Caco-2 (cell line): Measurements from ENCODE around the gene SNU13. TPM values are rescaled to one million over a fixed set of nuclear protein-coding genes. Genes with fewer than 3 reads are reported as not detected.
"Not testable (repeated sequence)": the region's sequence is repeated elsewhere in the genome, so short reads cannot be mapped to it uniquely, and the experiment has no call there.

Source experiments
- BruUV-seq: library from RNA; stranded (reverse); fragments of 400-500 nt; replicated peaks from 2 replicates; lab custom pipeline; 2021; lab: Mats Ljungman, UMichigan
- CTCF ChIA-PET: fragments of 300-600 bp; sonication (Branson Sonifier 250); formaldehyde crosslinking; loops from one replicate; lab custom pipeline; 2022; ENCODE audit warnings: antibody characterized with exemption; lab: Charles Lee
- POLR2A ChIA-PET: fragments of 300-600 bp; sonication (Branson Sonifier 250); formaldehyde crosslinking; loops from one replicate; lab custom pipeline; 2022; ENCODE audit warnings: antibody characterized with exemption; lab: Charles Lee
- DNase-seq, 2 experiments: peaks; one replicate each; pipeline versions ENCODE4 v3.0.0 to v3.0.0-alpha.2; 2020 to 2022
- H3K27me3 ChIP-seq: replicated peaks from 2 replicates; pipeline ENCODE4 v1.6.0; 2011; ENCODE audit warnings: low read length; ENCODE audit not compliant: control insufficient read depth, insufficient read depth
- H3K36me3 ChIP-seq: 2 replicates; pipeline ENCODE4 v1.5.1; 2011; ENCODE audit warnings: low read length; ENCODE audit not compliant: control insufficient read depth, insufficient read depth
- H3K4me1 ChIP-seq: fragments of 250-450 bp; sonication (Bioruptor Pico); 2 replicates; pipeline ENCODE4 v1.5.1; 2020; ENCODE audit warnings: mild to moderate bottlenecking
- H3K4me3 ChIP-seq: 2 replicates; pipeline ENCODE4 v1.5.1; 2011; ENCODE audit warnings: low read depth, mild to moderate bottlenecking, control low read depth, low read length
- H3K9me3 ChIP-seq: fragments of 250-450 bp; sonication (Bioruptor Pico); 2 replicates; pipeline ENCODE4 v1.5.1; 2020; ENCODE audit warnings: mild to moderate bottlenecking, moderate library complexity
- H3K27ac Mint-ChIP-seq: one replicate; pipeline ENCODE4 v1.8.0; 2022; ENCODE audit warnings: mixed read lengths; ENCODE audit not compliant: unreplicated experiment
- H3K27me3 Mint-ChIP-seq: one replicate; pipeline ENCODE4 v1.8.0; 2022; ENCODE audit warnings: mixed read lengths; ENCODE audit not compliant: insufficient read depth, unreplicated experiment
- H3K36me3 Mint-ChIP-seq: one replicate; pipeline ENCODE4 v1.8.0; 2022; ENCODE audit warnings: mild to moderate bottlenecking, mixed read lengths; ENCODE audit not compliant: insufficient read depth, unreplicated experiment
- H3K4me1 Mint-ChIP-seq: one replicate; pipeline ENCODE4 v1.8.0; 2022; ENCODE audit warnings: low read depth, mixed read lengths; ENCODE audit not compliant: unreplicated experiment
- H3K4me3 Mint-ChIP-seq: one replicate; pipeline ENCODE4 v1.8.0; 2022; ENCODE audit warnings: mild to moderate bottlenecking, moderate library complexity, mixed read lengths; ENCODE audit not compliant: unreplicated experiment
- H3K9me3 Mint-ChIP-seq: one replicate; pipeline ENCODE4 v1.8.0; 2022; ENCODE audit warnings: mixed read lengths; ENCODE audit not compliant: unreplicated experiment
- intact Hi-C: fragments of 100-400 bp; cut with micrococcal nuclease; formaldehyde crosslinking; loops from one replicate; pipeline ENCODE4 v1.10.0; 2022; ENCODE audit not compliant: unreplicated experiment
- total RNA-seq: library from RNA; stranded (reverse); gene quantifications from 2 replicates; pipeline ENCODE4 v1.2.3, GENCODE V29; 2022
- TF ChIP-seq, protein P1 (sequence below), 2 experiments: fragments of 200-600 bp in 1 of 2; IDR thresholded peaks; 1 replicate in 1 of 2; 2 replicates in 1 of 2; pipeline versions ENCODE4 v1.5.1 to v1.8.0; 2011 to 2022; ENCODE audit warnings: antibody characterized with exemption in 1 of 2, control low read depth in 1 of 2, inconsistent platforms in 1 of 2, low read depth in 1 of 2, low read length in 1 of 2, mild to moderate bottlenecking in 1 of 2, moderate library complexity in 1 of 2; ENCODE audit not compliant: insufficient read depth in 1 of 2, severe bottlenecking in 1 of 2, unreplicated experiment in 1 of 2

The SNU13 gene
- total RNA-seq, 1 experiment from 2014 or later, result 172 TPM

DNA sequence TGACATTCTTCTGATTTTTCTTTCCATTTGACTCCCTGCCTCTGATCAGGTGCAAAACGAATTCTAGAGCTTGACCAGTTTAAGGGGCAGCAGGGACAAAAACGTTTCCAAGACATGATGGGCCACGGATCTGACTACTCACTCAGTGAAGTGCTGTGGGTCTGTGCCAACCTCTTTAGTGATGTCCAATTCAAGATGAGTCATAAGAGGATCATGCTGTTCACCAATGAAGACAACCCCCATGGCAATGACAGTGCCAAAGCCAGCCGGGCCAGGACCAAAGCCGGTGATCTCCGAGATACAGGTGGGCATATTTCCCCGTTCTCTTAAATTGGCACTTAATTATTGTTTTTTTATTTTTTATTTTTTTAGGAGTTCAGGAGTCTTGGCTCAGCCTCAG is 52.2 kb downstream of the SNU13 start:
- TF ChIP-seq, protein P1, sequence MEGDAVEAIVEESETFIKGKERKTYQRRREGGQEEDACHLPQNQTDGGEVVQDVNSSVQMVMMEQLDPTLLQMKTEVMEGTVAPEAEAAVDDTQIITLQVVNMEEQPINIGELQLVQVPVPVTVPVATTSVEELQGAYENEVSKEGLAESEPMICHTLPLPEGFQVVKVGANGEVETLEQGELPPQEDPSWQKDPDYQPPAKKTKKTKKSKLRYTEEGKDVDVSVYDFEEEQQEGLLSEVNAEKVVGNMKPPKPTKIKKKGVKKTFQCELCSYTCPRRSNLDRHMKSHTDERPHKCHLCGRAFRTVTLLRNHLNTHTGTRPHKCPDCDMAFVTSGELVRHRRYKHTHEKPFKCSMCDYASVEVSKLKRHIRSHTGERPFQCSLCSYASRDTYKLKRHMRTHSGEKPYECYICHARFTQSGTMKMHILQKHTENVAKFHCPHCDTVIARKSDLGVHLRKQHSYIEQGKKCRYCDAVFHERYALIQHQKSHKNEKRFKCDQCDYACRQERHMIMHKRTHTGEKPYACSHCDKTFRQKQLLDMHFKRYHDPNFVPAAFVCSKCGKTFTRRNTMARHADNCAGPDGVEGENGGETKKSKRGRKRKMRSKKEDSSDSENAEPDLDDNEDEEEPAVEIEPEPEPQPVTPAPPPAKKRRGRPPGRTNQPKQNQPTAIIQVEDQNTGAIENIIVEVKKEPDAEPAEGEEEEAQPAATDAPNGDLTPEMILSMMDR (IDR thresholded peaks at IDR 0.05; ENCODE audit: insufficient read depth in 1 of 2, low read depth in 1 of 2, low read length in 1 of 2, severe bottlenecking in 1 of 2, unreplicated experiment in 1 of 2), result no peak

DNA sequence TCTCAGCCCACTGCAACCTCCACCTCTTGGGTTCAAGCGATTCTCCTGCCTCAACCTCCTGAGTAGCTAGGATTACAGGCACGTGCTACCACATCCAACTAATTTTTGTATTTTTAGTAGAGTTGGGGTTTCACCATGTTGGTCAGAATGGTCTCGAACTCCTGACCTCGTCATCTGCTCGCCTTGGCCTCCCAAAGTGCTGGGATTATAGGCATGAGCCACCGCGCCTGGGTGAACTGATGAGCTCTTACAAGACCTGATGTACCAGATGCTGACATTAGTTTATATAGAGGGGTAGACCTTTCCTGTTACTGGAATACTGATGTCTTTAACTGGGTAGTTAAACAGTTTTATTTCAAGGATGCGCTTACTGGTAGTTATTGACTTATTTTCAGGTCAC is 54.1 kb downstream of the SNU13 start:
- H3K36me3 ChIP-seq, H3K27ac Mint-ChIP-seq, H3K4me3 Mint-ChIP-seq, DNase-seq, POLR2A ChIA-PET, H3K27me3 Mint-ChIP-seq, intact Hi-C loops, H3K4me3 ChIP-seq, H3K27me3 ChIP-seq, H3K4me1 ChIP-seq, H3K9me3 Mint-ChIP-seq, H3K9me3 ChIP-seq, BruUV-seq, H3K4me1 Mint-ChIP-seq: not testable (repeated sequence)
- CTCF ChIA-PET, result interaction anchor here (0.6 kb wide), 1 partner anchor 37 kb away, joined by 7 read pairs; no protein-coding TSS in a partner anchor
- H3K36me3 Mint-ChIP-seq, result peaks cover 86% of the 10 kb centered on the region

More for the DNA sequence above, 52.2 kb downstream of the SNU13 start:
- Mint-ChIP-seq H3K9me3 (no peaks in the 10 kb centered on the region), H3K36me3 (peaks cover 87% of the 10 kb centered on the region), H3K27me3 (no peaks in the 10 kb centered on the region), H3K4me1 (no peaks in the 10 kb centered on the region), H3K27ac (no peak overlapping the region), H3K4me3 (no peak overlapping the region)
- no peak for DNase-seq
- H3K4me1 ChIP-seq, result no peaks in the 10 kb centered on the region
- intact Hi-C loops, result no loop called here
- TSS peak; percentile 5 for BruUV-seq
- no peaks in the 10 kb centered on the region; the same call in 1 of the 2 replicates for H3K36me3 ChIP-seq
- no peak overlapping the region for H3K4me3 ChIP-seq
- H3K9me3 ChIP-seq, result no peaks in the 10 kb centered on the region
- ChIA-PET POLR2A (no interaction called here), CTCF (no interaction called here)
- H3K27me3 ChIP-seq, result no peaks in the 10 kb centered on the region

DNA sequence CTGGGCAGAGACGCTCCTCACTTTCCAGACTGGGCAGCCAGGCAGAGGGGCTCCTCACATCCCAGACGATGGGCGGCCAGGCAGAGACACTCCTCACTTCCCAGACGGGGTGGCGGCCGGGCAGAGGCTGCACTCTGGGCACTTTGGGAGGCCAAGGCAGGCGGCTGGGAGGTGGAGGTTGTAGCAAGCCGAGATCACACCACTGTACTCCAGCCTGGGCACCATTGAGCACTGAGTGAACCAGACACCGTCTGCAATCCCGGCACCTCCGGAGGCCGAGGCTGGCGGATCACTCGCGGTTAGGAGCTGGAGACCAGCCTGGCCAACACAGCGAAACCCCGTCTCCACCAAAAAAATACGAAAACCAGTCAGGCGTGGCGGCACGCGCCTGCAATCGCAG is 57.1 kb downstream of the SNU13 start:
- H3K9me3 Mint-ChIP-seq, CTCF ChIA-PET, H3K27ac Mint-ChIP-seq, H3K27me3 Mint-ChIP-seq, DNase-seq, POLR2A ChIA-PET, H3K4me3 ChIP-seq, H3K4me1 ChIP-seq, H3K4me3 Mint-ChIP-seq, H3K36me3 ChIP-seq, intact Hi-C loops, H3K27me3 ChIP-seq, BruUV-seq, H3K4me1 Mint-ChIP-seq, H3K9me3 ChIP-seq: not testable (repeated sequence)
- H3K36me3 Mint-ChIP-seq, result peaks cover 92% of the 10 kb centered on the region

DNA sequence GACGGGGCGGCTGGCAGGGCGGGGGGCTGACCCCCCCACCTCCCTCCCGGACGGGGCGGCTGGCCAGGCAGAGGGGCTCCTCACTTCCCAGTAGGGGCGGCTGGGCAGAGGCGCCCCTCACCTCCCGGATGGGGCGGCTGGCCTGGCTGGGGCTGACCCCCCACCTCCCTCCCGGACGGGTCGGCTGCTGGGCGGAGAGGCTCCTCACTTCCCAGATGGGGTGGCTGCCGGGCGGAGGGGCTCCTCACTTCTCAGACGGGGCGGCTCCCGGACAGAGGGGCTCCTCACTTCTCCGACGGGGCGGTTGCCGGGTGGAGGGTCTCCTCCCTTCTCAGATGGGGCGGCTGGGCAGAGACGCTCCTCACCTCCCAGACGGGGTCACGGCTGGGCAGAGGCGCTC is 57.6 kb downstream of the SNU13 start:
- peaks cover 90% of the 10 kb centered on the region for H3K36me3 Mint-ChIP-seq
- CTCF ChIA-PET, H3K4me3 ChIP-seq, H3K9me3 ChIP-seq, H3K27me3 ChIP-seq, H3K36me3 ChIP-seq, DNase-seq, H3K4me1 Mint-ChIP-seq, H3K27me3 Mint-ChIP-seq, intact Hi-C loops, H3K9me3 Mint-ChIP-seq, POLR2A ChIA-PET, H3K4me1 ChIP-seq, BruUV-seq, H3K4me3 Mint-ChIP-seq, H3K27ac Mint-ChIP-seq: not testable (repeated sequence)
